ENCODE data around the gene CNIH3. TPM values are rescaled to one million over a fixed set of nuclear protein-coding genes. Genes with fewer than 3 reads are reported as not detected.

CNIH3 gene
- total and polyA plus RNA-seq, 10 of the 15 experiments (the other 5 are each of a cell fraction or from before 2014, with no cell fraction given), result 0.77 to 5.8 (median 1.8) TPM

- no TSS peak for BruUV-seq (replicated peaks)
- WGBS (ENCODE audit: insufficient coverage, insufficient replicate concordance, low lambda C conversion rate, missing lambda C conversion rate), result 0% methylated on average over 1 of the region's 1 CpG
- RAD21 ChIA-PET (ENCODE audit: unreplicated experiment), result no interaction called here
- no peak for ATAC-seq
- FAIRE-seq, result no peak
- Histone ChIP-seq H3K27ac (ENCODE audit: control insufficient read depth, insufficient read depth) (no peak overlapping the region), H3K4me3 (no peak overlapping the region), H3K9ac (ENCODE audit: control insufficient read depth, insufficient read depth, low read length) (no peak overlapping the region), H3K4me1 (ENCODE audit: control insufficient read depth, insufficient read depth, low read length) (no peaks in the 10 kb centered on the region), H3K4me2 (ENCODE audit: control insufficient read depth, insufficient read depth) (no peak overlapping the region), H3K36me3 (ENCODE audit: control insufficient read depth in 2 of 2, insufficient read depth in 2 of 2, low read length in 1 of 2) (no peaks in the 10 kb centered on the region), H3K79me2 (ENCODE audit: control insufficient read depth, insufficient read depth, low read length) (no peaks in the 10 kb centered on the region), H2AFZ (ENCODE audit: control insufficient read depth, low read depth, low read length) (no peak overlapping the region), H4K20me1 (ENCODE audit: control insufficient read depth, insufficient read depth) (no peaks in the 10 kb centered on the region), H3K27me3 (replicated peaks in 1 of 2; ENCODE audit: control insufficient read depth in 2 of 2, insufficient read depth in 2 of 2, low read length in 1 of 2) (peaks cover 0 to 2% of the 10 kb centered on the region in 2 experiments; a peak in 2 of 4 replicates), H3K9me3 (replicated peaks; ENCODE audit: control insufficient read depth, insufficient read depth, low read length) (no peaks in the 10 kb centered on the region; the same call in 2 of the 3 replicates)
- CTCF ChIA-PET, result no interaction called here
- TF ChIP-seq CHD2 (IDR thresholded peaks at IDR 0.05; ENCODE audit: borderline replicate concordance, low read depth, low read length) (no peak), PBX3 (IDR thresholded peaks at IDR 0.05; ENCODE audit: insufficient replicate concordance, low read depth, low read length) (no peak), ZNF274 (IDR thresholded peaks at IDR 0.05; ENCODE audit: insufficient read depth, insufficient read length) (no peak), RFX5 (IDR thresholded peaks at IDR 0.05; ENCODE audit: low read depth, low read length) (no peak), YY1 (IDR thresholded peaks at IDR 0.05; ENCODE audit: low read depth, low read length) (no peak), CBX5 (IDR thresholded peaks at IDR 0.05; ENCODE audit: low read depth) (no peak)
- SMC1A ChIA-PET (ENCODE audit: uncharacterized antibody, unreplicated experiment), result no interaction called here
- in situ Hi-C loops (cut with MboI) (no loop called here), intact Hi-C loops (cut with micrococcal nuclease; ENCODE audit: unreplicated experiment) (no loop called here)
- POLR2A ChIA-PET, result interaction anchor here (0.7 kb wide), 1 partner anchor 58 kb away, joined by 3 read pairs; no protein-coding TSS in a partner anchor
- DNase-seq (ENCODE audit: low read depth, low spot score), result no peak
These were observed 36.6 kb upstream of the CNIH3 start for GRCh38 chr1:224579526-224579925.

GRCh38 chr1:224580006-224580405 lies 36.1 kb upstream of the CNIH3 start:
- Histone ChIP-seq H3K4me3 (no peak overlapping the region), H3K4me2 (ENCODE audit: control insufficient read depth, insufficient read depth) (no peak overlapping the region), H3K36me3 (ENCODE audit: control insufficient read depth in 2 of 2, insufficient read depth in 2 of 2, low read length in 1 of 2) (no peaks in the 10 kb centered on the region), H3K9me3 (replicated peaks; ENCODE audit: control insufficient read depth, insufficient read depth, low read length) (no peaks in the 10 kb centered on the region; the same call in 2 of the 3 replicates), H3K79me2 (ENCODE audit: control insufficient read depth, insufficient read depth, low read length) (no peaks in the 10 kb centered on the region), H4K20me1 (ENCODE audit: control insufficient read depth, insufficient read depth) (no peaks in the 10 kb centered on the region), H3K4me1 (ENCODE audit: control insufficient read depth, insufficient read depth, low read length) (no peaks in the 10 kb centered on the region), H3K27ac (ENCODE audit: control insufficient read depth, insufficient read depth) (no peak overlapping the region), H3K9ac (ENCODE audit: control insufficient read depth, insufficient read depth, low read length) (no peak overlapping the region), H3K27me3 (replicated peaks in 1 of 2; ENCODE audit: control insufficient read depth in 2 of 2, insufficient read depth in 2 of 2, low read length in 1 of 2) (no peaks in the 10 kb centered on the region; a peak in 1 of 4 replicates), H2AFZ (ENCODE audit: control insufficient read depth, low read depth, low read length) (no peak overlapping the region)
- in situ Hi-C loops (cut with MboI), result no loop called here
- 13% methylated on average over 3 of the region's 3 CpGs for whole genome bisulfite sequencing (ENCODE audit: insufficient coverage, insufficient replicate concordance, low lambda C conversion rate, missing lambda C conversion rate)
- ChIA-PET RAD21 (ENCODE audit: unreplicated experiment) (no interaction called here), POLR2A (no interaction called here), SMC1A (ENCODE audit: uncharacterized antibody, unreplicated experiment) (no interaction called here), CTCF (no interaction called here)
- intact Hi-C loops (cut with micrococcal nuclease; ENCODE audit: unreplicated experiment), result no loop called here
- BruUV-seq (replicated peaks), result no TSS peak
- DNase-seq (ENCODE audit: low read depth, low spot score) (no peak), ATAC-seq (no peak), FAIRE-seq (no peak)
- no peak for TF ChIP-seq CHD1 (IDR thresholded peaks at IDR 0.05; ENCODE audit: low read depth, low read length)

Data from GM12878 (cell line).